SJSA1 (cell line): ENCODE measurements around the gene ELF5. TPM values are rescaled to one million over a fixed set of nuclear protein-coding genes. Genes with fewer than 3 reads are reported as not detected.

Experiments
- DNase-seq, 2 experiments: peaks; one replicate each; pipeline ENCODE4 v3.0.0-alpha.2; 2015 to 2020; ENCODE audit warnings: low spot score in 2 of 2, low read depth in 1 of 2
- H3K27ac ChIP-seq: fragments of 250-450 bp; sonication (Bioruptor Pico); 2 replicates; pipeline ENCODE4 v1.5.1; 2020; ENCODE audit warnings: mild to moderate bottlenecking, moderate library complexity
- H3K27me3 ChIP-seq: fragments of 250-450 bp; sonication (Bioruptor Pico); replicated peaks from 2 replicates; pipeline ENCODE4 v1.5.1; 2020; ENCODE audit warnings: mild to moderate bottlenecking, moderate library complexity
- H3K36me3 ChIP-seq: fragments of 250-450 bp; sonication (Bioruptor Pico); 2 replicates; pipeline ENCODE4 v1.5.1; 2020; ENCODE audit warnings: mild to moderate bottlenecking
- H3K4me1 ChIP-seq: fragments of 250-450 bp; sonication (Bioruptor Pico); replicated peaks from 2 replicates; pipeline ENCODE4 v1.6.1; 2021; ENCODE audit warnings: mild to moderate bottlenecking
- H3K4me3 ChIP-seq: fragments of 250-450 bp; sonication (Bioruptor Pico); 2 replicates; pipeline ENCODE4 v1.5.1; 2020; ENCODE audit warnings: mild to moderate bottlenecking
- H3K9me3 ChIP-seq: fragments of 250-450 bp; sonication (Bioruptor Pico); replicated peaks from 2 replicates; pipeline ENCODE4 v1.5.1; 2020; ENCODE audit warnings: mild to moderate bottlenecking
- total RNA-seq: library from RNA; depleted of rRNA; stranded (reverse); fragments of >200 nt; shearing (Covaris generic); gene quantifications from 2 replicates; pipeline ENCODE4 v1.2.3, GENCODE V29; 2014; rRNA removed

Gene ELF5
- not detected in 2 replicates for total RNA-seq

GRCh38 chr11:34513682-34514449 is at the start of gene ELF5:
Gene ELF5, minus strand, starts transcription at chr11:34513794. Its CDS starts 8,045 bp downstream, at chr11:34505749.
- no peaks in the 10 kb centered on the region for H3K9me3 ChIP-seq
- H3K36me3 ChIP-seq: no peaks in the 10 kb centered on the region
- DNase-seq: no peak
- peaks cover 4% of the 10 kb centered on the region; the same call in 1 of the 2 replicates for H3K27me3 ChIP-seq
- H3K4me1 ChIP-seq: no peaks in the 10 kb centered on the region
- no peak within 1 kb of the TSS for H3K4me3 ChIP-seq
- H3K27ac ChIP-seq: no peak within 1 kb of the TSS

GRCh38 chr11:34562976-34563375 is 49.4 kb upstream of the ELF5 start:
- H3K4me1 ChIP-seq: peaks cover 10% of the 10 kb centered on the region; the same call in 1 of the 2 replicates
- H3K27ac ChIP-seq: no peak overlapping the region
- no peaks in the 10 kb centered on the region for H3K36me3 ChIP-seq
- no peaks in the 10 kb centered on the region for H3K9me3 ChIP-seq
- H3K27me3 ChIP-seq: peaks cover 8% of the 10 kb centered on the region; the same call in 1 of the 2 replicates
- no peak for DNase-seq
- no peak overlapping the region for H3K4me3 ChIP-seq

- Histone ChIP-seq H3K27ac (no peak overlapping the region), H3K27me3 (peaks cover 12% of the 10 kb centered on the region; the same call in 1 of the 2 replicates), H3K9me3 (no peaks in the 10 kb centered on the region), H3K4me3 (no peak overlapping the region), H3K36me3 (no peaks in the 10 kb centered on the region), H3K4me1 (peaks cover 10% of the 10 kb centered on the region; the same call in 1 of the 2 replicates)
- DNase-seq: no peak
Measured at GRCh38 chr11:34560511-34560910, 46.9 kb upstream of the ELF5 start.

GRCh38 chr11:34558673-34559072 is 45.1 kb upstream of the ELF5 start:
- Histone ChIP-seq H3K9me3 (no peaks in the 10 kb centered on the region), H3K4me3 (no peak overlapping the region), H3K27me3 (peaks cover 24% of the 10 kb centered on the region; the same call in 1 of the 2 replicates), H3K27ac (no peak overlapping the region), H3K36me3 (no peaks in the 10 kb centered on the region), H3K4me1 (no peaks in the 10 kb centered on the region)
- DNase-seq: no peak

- H3K27me3 ChIP-seq: peaks cover 29% of the 10 kb centered on the region
- no peaks in the 10 kb centered on the region for H3K4me1 ChIP-seq
- H3K9me3 ChIP-seq: no peaks in the 10 kb centered on the region
- no peak overlapping the region for H3K27ac ChIP-seq
- DNase-seq: no peak
- H3K36me3 ChIP-seq: no peaks in the 10 kb centered on the region
- H3K4me3 ChIP-seq: no peak overlapping the region
Measured at GRCh38 chr11:34558211-34558610, 44.6 kb upstream of the ELF5 start.

GRCh38 chr11:34552270-34552669 is 38.7 kb upstream of the ELF5 start:
- Histone ChIP-seq H3K4me1 (no peaks in the 10 kb centered on the region), H3K27ac (no peak overlapping the region), H3K9me3 (no peaks in the 10 kb centered on the region), H3K36me3 (no peaks in the 10 kb centered on the region), H3K27me3 (peaks cover 37% of the 10 kb centered on the region), H3K4me3 (no peak overlapping the region)
- no peak for DNase-seq

- Histone ChIP-seq H3K4me1 (no peaks in the 10 kb centered on the region), H3K9me3 (no peaks in the 10 kb centered on the region), H3K27me3 (peaks cover 37% of the 10 kb centered on the region), H3K4me3 (no peak overlapping the region), H3K36me3 (no peaks in the 10 kb centered on the region), H3K27ac (no peak overlapping the region)
- no peak for DNase-seq
Measured at GRCh38 chr11:34549271-34549670, 35.7 kb upstream of the ELF5 start.

GRCh38 chr11:34548278-34548677 is 34.7 kb upstream of the ELF5 start:
- Histone ChIP-seq H3K27me3 (peaks cover 38% of the 10 kb centered on the region), H3K36me3 (no peaks in the 10 kb centered on the region)
- no peak for DNase-seq

GRCh38 chr11:34546511-34547209 is 33.1 kb upstream of the ELF5 start:
- no peak overlapping the region for H3K27ac ChIP-seq
- H3K4me1 ChIP-seq: no peaks in the 10 kb centered on the region
- DNase-seq: no peak
- no peaks in the 10 kb centered on the region for H3K36me3 ChIP-seq
- H3K4me3 ChIP-seq: no peak overlapping the region
- no peaks in the 10 kb centered on the region for H3K9me3 ChIP-seq
- peaks cover 33% of the 10 kb centered on the region for H3K27me3 ChIP-seq

More at GRCh38 chr11:34548278-34548677, 34.7 kb upstream of the ELF5 start:
- H3K4me3 ChIP-seq: no peak overlapping the region
- no peak overlapping the region for H3K27ac ChIP-seq
- no peaks in the 10 kb centered on the region for H3K4me1 ChIP-seq
- H3K9me3 ChIP-seq: no peaks in the 10 kb centered on the region

GRCh38 chr11:34542089-34542488 is 28.5 kb upstream of the ELF5 start:
- Histone ChIP-seq H3K4me1 (no peaks in the 10 kb centered on the region), H3K9me3 (no peaks in the 10 kb centered on the region), H3K36me3 (no peaks in the 10 kb centered on the region), H3K27ac (no peak overlapping the region), H3K4me3 (no peak overlapping the region), H3K27me3 (peaks cover 24% of the 10 kb centered on the region)
- DNase-seq: no peak

- Histone ChIP-seq H3K4me3 (no peak overlapping the region), H3K4me1 (no peaks in the 10 kb centered on the region), H3K9me3 (no peaks in the 10 kb centered on the region), H3K27me3 (0 out of 2 replicates have a peak, but pooled peaks cover 16% of the 10 kb centered on the region), H3K27ac (no peak overlapping the region), H3K36me3 (no peaks in the 10 kb centered on the region)
- no peak for DNase-seq
Measured at GRCh38 chr11:34540870-34541269, 27.3 kb upstream of the ELF5 start.

GRCh38 chr11:34537636-34538035 is 24.0 kb upstream of the ELF5 start:
- Histone ChIP-seq H3K36me3 (no peaks in the 10 kb centered on the region), H3K27me3 (0 out of 2 replicates have a peak, but pooled peaks cover 8% of the 10 kb centered on the region), H3K4me3 (no peak overlapping the region), H3K4me1 (no peaks in the 10 kb centered on the region), H3K27ac (no peak overlapping the region), H3K9me3 (peaks cover 3% of the 10 kb centered on the region; the same call in 1 of the 2 replicates)
- DNase-seq: no peak

- no peak overlapping the region for H3K27ac ChIP-seq
- no peaks in the 10 kb centered on the region for H3K4me1 ChIP-seq
- H3K9me3 ChIP-seq: peaks cover 3% of the 10 kb centered on the region; the same call in 1 of the 2 replicates
- DNase-seq: no peak
- no peak overlapping the region for H3K4me3 ChIP-seq
- 0 out of 2 replicates have a peak, but pooled peaks cover 2% of the 10 kb centered on the region for H3K27me3 ChIP-seq
- H3K36me3 ChIP-seq: no peaks in the 10 kb centered on the region
Measured at GRCh38 chr11:34536056-34536455, 22.5 kb upstream of the ELF5 start.

GRCh38 chr11:34534826-34535225 is 21.2 kb upstream of the ELF5 start:
- DNase-seq: no peak
- Histone ChIP-seq H3K4me1 (no peaks in the 10 kb centered on the region), H3K27me3 (peaks cover under 1% of the 10 kb centered on the region; the same call in 1 of the 2 replicates), H3K36me3 (no peaks in the 10 kb centered on the region), H3K4me3 (no peak overlapping the region), H3K27ac (no peak overlapping the region), H3K9me3 (peaks cover 3% of the 10 kb centered on the region; the same call in 1 of the 2 replicates)
